Activated gamma-delta T cell treated with anti-CD3 and anti-CD28 coated beads, Interleukin-2, amount 50 U/mL, for 16 hours (primary cell): ENCODE data around the gene GIPC1.

Experiments
- DNase-seq: peaks from one replicate; pipeline ENCODE4 v3.0.0-alpha.2; 2020; ENCODE audit warnings: low read depth

Gene GIPC1

DNA sequence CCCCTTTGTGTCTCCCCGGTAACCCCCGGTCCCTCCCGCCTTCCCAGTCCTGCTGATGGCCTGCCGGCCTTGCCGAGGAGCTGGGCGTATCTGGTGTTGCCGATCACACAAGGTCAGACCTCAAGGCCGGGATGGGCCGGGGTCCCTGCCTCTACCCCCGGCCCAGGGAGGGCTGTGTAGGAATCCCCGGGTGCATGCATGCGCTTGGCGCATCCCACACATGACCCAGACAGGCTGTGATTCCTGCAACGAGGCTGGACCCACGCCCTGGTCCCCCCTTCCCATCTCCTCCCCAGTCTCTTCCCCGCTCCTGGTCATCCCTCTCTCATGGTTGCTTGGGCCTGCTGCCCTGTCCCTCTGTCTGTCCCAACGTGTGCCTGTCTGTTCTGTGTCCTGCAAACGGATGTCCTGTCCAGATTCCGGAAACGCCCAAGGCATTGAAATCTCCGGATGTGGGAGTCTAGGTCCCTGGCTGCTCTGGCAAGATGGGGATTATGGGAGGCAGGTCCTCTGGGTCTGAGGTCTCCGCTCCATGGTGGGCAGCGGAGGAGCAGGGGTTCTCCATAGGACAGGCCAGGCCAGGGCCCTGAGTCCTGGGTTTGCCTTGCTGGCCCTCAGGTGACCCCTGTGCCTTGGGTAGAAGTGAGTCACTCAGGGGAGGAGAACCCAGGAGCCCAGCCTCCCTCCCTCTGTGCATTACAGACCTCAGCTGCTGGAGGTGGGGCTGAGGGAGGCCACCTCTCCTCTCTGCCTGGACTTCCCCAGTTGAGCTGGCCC, 61.2 kb downstream of the GIPC1 start:
- peak; percentile 47 for DNase-seq

DNA sequence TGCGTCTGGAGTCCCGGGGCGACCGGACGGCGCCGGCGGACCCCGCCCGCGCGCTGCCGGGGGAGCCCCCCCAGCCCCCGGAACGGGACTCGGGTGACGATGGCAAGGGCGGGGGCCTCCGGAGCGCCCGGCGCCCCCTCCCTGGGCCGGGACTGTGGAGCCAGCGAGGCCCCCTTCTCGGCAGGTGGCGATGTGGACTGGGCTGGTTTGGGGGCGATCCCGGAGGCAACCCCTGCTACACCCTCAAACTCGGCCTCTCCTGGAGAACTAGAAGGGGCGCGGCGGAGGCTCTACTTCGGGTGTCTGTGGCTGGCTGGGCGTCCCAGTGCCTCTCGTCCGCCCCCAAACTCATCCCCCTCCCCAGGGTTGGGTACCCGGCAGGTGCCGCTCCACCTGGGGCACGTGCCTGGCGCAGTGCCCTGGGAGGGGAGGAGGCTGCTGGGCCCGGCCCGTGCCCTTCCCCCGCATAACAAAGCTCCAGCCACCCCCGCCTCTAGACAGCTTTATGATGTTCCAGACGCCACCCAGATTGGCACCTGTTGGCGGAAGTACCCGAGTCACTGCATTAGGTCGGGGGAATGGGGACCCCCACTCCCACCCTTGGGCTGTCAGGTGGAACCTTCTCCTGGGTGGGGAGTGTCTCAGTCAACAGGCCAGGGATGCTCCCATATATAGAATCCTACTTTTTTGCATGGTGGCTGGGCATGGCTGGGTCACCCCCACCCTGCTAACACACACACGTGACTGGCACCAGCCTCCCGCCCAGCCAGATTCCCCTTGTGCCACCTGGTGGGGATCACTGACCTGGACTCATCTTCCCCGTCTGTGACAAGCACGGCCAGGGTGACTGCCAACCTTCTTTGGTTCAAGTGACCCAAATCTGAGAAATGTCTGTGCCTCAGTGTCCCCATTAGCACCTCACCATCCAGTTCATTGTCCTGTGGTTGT, 62.1 kb downstream of the GIPC1 start:
- no peak for DNase-seq

DNA sequence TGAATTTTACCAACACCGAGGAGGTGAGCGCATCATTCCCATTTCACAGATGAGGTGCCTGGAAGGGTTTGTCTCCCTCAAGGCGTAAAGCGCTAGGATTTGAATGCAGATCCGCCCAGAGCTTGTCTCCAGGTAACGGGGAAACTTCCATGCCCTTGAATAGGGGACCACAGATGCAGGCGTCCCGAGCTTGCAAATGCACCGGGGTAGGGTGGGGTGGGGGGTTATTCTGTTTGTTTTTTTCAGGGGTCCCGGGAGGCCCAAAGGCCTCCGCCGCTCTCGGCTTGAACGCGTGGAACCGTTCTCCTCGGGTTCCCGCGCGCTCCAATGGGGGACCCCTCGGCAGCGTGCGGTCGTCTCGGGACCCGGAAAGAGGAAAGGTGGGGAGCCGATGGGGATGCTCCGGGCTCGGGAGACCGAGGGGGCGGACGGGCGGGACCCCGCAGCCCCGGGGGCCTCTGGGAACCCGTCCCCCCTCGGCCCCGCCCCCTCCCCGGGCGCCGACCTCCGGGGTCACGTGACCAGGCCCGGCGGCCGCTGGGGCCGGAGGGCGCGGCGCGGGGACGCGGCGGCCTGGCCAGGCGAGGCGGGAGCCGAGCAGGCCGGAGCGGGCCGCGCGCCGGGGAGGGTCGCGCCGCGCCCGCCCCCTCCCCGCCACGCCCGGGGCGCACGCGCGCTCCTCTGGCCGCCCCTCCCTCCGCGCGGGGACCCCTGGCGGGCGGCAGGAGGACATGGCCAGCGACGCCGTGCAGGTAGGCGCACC, 63.0 kb downstream of the GIPC1 start, which contains the start of gene PKN1:
TSS of gene PKN1 (plus strand) at position 516 of the 763 bp plus-strand sequence. CDS start at position 732, 216 bp downstream.
- DNase-seq, result no peak

DNA sequence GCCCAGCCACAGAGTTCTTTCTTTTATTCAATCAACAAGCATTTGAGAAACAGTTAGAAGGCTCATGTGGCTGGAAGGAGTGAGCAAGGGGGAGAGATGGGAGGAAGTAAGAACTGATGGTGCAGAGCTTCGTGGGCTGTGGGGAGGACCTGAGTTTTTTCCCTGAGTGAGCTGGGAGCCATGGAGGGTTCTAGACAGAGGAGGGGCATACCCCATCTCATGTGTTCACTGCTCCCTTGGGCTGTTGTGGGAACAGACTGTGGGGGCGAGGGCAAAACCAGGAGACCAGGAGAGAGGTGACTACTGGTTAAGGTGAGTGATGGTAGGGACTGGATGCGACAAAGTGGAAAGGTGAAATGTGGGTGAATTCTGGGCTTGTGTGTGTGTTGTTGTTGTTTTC, 65.2 kb downstream of the GIPC1 start:
- no peak for DNase-seq

DNA sequence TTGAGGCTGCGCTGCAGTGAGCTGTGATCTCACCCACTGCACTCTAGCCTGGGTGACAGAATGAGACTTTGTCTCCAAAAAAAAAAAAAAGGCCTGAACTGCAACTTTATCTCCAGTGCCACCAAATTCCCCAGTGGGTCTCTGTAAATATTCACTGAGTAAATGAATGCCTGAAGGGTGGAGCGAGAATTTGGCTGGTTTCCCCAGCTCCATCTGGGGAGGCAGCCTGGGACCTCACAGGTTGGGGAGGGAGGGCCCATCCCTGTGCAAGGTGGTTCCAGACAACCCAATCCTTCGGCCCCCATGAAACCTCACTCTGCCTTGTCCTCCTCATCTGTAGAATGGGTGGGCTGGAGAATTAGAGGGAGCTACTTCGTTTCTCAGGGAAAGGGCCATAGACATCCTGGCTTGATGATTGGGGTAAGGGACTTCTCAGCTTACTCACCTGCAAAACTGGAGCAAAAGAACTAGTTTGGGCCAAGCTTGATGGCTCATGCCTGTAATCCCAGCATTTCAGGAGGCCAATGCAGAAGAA, 67.0 kb downstream of the GIPC1 start:
- no peak for DNase-seq
